Small intestine (tissue), 7 donors: Measurements from ENCODE around the gene COL23A1. TPM values are rescaled to one million over a fixed set of nuclear protein-coding genes. Genes with fewer than 3 reads are reported as not detected.

Experiments
- DNase-seq, 2 donors: peaks; one replicate each; pipeline versions ENCODE4 v3.0.0 to v3.0.0-alpha.2; 2013
- FAIRE-seq: peaks from 2 replicates; lab custom pipeline; 2012; peaks lifted over from hg19 to GRCh38; lab: Jason Lieb, UNC
- H3K27ac ChIP-seq, 3 donors: one replicate each; pipeline ENCODE4 v1.5.1; 2013; ENCODE audit warnings: low read length in 2 of 3, mild to moderate bottlenecking in 2 of 3, control low read depth in 1 of 3, inconsistent platforms in 1 of 3, low read depth in 1 of 3, moderate library complexity in 1 of 3
- H3K27me3 ChIP-seq, 3 donors: one replicate each; pipeline ENCODE4 v1.6.1; 2013; ENCODE audit warnings: low read length in 3 of 3, inconsistent platforms in 1 of 3; ENCODE audit not compliant: control insufficient read depth in 3 of 3, insufficient read depth in 3 of 3
- H3K36me3 ChIP-seq, 3 donors: one replicate each; pipeline ENCODE4 v1.6.1; 2013; ENCODE audit warnings: low read length in 3 of 3, inconsistent platforms in 1 of 3, low read depth in 1 of 3, mild to moderate bottlenecking in 1 of 3, moderate library complexity in 1 of 3; ENCODE audit not compliant: control insufficient read depth in 3 of 3, insufficient read depth in 2 of 3
- H3K4me1 ChIP-seq, 3 donors: one replicate each; pipeline ENCODE4 v1.6.1; 2013; ENCODE audit warnings: low read length in 2 of 3, inconsistent platforms in 1 of 3, low read depth in 1 of 3, mild to moderate bottlenecking in 1 of 3, moderate library complexity in 1 of 3; ENCODE audit not compliant: control insufficient read depth in 3 of 3, insufficient read depth in 2 of 3
- H3K4me3 ChIP-seq, 3 donors: one replicate each; pipeline ENCODE4 v1.5.1; 2013; ENCODE audit warnings: low read length in 3 of 3, control low read depth in 1 of 3, inconsistent platforms in 1 of 3, low read depth in 1 of 3, mild to moderate bottlenecking in 1 of 3, moderate library complexity in 1 of 3
- H3K9me3 ChIP-seq, 2 donors: one replicate each; pipeline ENCODE4 v1.6.1; 2013; ENCODE audit warnings: low read depth in 1 of 2, low read length in 1 of 2; ENCODE audit not compliant: control insufficient read depth in 2 of 2, insufficient read depth in 1 of 2
- WGBS, 3 donors: extraction: QIAGEN DNeasy Blood & Tissue Kit; methylation state at CpG; one replicate each; pipeline ENCODE4 v1.1.7; 2013; 5-methylcytosine and 5-hydroxymethylcytosine counted together
- polyA plus RNA-seq, 4 donors: library from polyadenylated mRNA; stranded (reverse) in 3 of 4; unstranded in 1 of 4; fragments of 200-250 nt in 3 of 4; fragments of 120-200 nt in 1 of 4; gene quantifications; one replicate each; pipeline versions ENCODE4 v1.2.1 to v1.2.3, GENCODE V29; 2013
- donor health status: healthy with polysubstance abuse.
- donor health status: control.
- donor health status: control.
- donor health status: Bipolar disorder and iron deficiency.
- donor health status: healthy.

The COL23A1 gene
- polyA plus RNA-seq, 4 donors, result 1.4 to 3.2 (median 1.6) TPM; not detected in 1

DNA sequence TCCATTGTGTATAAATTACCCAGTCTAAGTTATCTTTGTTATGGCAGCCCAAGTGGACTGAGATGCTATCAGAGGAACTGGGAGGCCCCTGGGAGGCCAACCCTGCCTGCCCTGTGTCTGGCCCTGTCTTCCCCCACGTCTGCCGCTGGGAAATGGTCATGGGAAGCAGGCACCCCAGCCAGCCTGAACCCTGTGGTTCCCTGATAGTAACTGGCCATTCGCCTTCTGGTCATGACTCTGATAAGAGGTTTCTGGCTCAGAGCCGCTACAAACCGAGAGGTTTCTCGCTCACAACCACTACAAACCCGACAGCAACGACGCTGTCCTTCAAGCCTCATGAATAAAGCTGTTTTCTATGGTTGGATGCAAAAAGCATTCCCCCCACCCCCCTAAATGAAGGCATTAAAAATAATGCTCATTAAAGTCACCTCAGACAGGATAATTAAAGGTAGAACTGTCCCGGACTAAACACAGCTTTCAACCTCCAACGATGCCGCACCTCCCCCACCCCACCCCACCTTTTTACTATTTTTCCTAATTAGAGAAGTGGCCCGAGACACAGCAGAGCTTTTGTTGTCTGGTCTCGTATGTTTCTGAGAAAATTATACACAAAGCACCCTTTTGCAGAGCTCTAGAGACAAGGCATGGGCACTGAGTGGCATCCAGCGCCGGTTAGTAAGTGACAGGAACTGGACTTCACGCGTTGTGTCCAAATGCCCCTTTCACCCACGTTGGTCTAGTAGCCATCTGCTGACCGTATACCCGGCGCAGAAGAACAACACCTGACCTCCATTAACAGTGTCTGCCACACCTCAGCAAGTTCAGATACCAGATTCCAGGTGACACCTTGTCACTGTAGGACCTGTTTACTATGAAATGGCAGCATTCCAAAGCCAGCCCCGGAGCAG lies 140.8 kb downstream of the COL23A1 start:
- no peak for DNase-seq
- Histone ChIP-seq H3K4me3 (no peak overlapping the region), H3K27me3 (no peaks in the 10 kb centered on the region), H3K27ac (no peak overlapping the region), H3K36me3 (no peaks in the 10 kb centered on the region), H3K4me1 (no peaks in the 10 kb centered on the region), H3K9me3 (no peaks in the 10 kb centered on the region)
- WGBS, 3 donors, result 54 to 73% (median 63%) methylated on average over 23 of the region's 23 CpGs
- no peak for FAIRE-seq

DNA sequence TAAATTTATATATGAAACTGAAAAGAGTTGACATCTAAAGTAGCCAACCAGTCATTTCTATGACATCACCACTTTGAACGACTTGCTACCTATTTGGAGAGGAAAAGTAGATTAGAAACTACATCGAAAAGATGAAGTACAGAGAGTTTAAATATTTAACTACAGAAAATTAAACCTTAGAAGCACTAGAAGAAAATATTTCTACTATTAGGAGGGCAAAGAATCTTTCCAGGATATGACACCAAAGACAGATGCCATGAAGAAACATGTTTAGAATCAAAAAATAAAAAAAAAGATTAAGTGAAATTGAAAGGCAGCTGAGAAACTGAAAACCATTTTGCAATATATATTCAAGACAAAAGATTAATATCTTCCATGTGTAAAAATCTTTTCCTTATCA lies 144.7 kb downstream of the COL23A1 start:
- Histone ChIP-seq H3K27ac (no peak overlapping the region), H3K36me3 (no peaks in the 10 kb centered on the region), H3K4me3 (no peak overlapping the region), H3K4me1 (no peaks in the 10 kb centered on the region), H3K27me3 (no peaks in the 10 kb centered on the region), H3K9me3 (no peaks in the 10 kb centered on the region)
- no peak for DNase-seq
- no peak for FAIRE-seq
- whole genome bisulfite sequencing, 3 donors, result 74 to 87% (median 82%) methylated on average over 2 of the region's 2 CpGs

DNA sequence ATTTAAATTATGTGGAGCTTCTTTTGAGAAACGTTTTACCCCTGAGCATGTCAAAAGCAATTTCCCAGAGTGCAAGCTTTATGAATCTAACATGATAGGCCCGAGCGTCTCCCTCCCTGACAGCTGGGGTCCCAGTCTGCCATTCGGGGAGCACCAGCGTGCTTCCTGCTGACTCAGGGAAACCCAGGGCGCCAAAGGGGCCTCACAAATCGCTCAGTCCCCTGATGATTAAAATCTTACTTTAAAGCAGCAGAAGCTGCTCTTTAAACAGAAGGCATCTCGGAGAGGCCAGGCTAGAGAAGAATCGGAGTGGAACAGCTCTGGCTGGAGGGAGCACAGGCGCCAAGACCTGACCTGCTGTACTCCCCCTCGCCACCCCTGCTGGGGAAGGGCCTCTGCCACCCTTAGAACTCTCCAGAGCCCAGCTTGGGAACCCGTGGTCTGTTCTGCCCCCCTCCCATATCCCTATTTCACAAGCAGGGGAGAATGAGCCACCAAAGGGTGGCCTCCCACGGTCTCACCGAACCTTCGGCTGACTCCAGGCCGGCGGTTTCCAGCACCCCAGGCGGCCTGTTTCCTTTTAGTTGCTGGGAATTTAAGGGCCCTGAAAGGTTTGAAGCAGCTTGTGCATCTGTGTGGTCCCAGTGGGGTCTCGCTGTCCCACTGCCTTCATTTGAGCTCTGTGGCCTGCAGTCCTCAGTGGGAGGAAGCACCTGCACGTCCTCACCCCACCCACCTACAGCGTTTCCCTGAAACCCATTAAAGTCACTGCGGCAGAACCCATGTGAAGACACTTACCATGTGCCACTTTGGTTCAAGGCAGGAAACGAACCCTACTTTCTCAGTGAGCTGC lies 147.6 kb downstream of the COL23A1 start:
- Histone ChIP-seq H3K4me1 (no peaks in the 10 kb centered on the region), H3K36me3 (no peaks in the 10 kb centered on the region), H3K27me3 (peaks cover 0 to 3% (median 0%) of the 10 kb centered on the region in 3 donors), H3K27ac (no peak overlapping the region), H3K4me3 (no peak overlapping the region), H3K9me3 (no peaks in the 10 kb centered on the region)
- 72 to 75% (median 72%) methylated on average over 23 of the region's 23 CpGs for WGBS, 3 donors
- DNase-seq, result no peak
- FAIRE-seq, result no peak

DNA sequence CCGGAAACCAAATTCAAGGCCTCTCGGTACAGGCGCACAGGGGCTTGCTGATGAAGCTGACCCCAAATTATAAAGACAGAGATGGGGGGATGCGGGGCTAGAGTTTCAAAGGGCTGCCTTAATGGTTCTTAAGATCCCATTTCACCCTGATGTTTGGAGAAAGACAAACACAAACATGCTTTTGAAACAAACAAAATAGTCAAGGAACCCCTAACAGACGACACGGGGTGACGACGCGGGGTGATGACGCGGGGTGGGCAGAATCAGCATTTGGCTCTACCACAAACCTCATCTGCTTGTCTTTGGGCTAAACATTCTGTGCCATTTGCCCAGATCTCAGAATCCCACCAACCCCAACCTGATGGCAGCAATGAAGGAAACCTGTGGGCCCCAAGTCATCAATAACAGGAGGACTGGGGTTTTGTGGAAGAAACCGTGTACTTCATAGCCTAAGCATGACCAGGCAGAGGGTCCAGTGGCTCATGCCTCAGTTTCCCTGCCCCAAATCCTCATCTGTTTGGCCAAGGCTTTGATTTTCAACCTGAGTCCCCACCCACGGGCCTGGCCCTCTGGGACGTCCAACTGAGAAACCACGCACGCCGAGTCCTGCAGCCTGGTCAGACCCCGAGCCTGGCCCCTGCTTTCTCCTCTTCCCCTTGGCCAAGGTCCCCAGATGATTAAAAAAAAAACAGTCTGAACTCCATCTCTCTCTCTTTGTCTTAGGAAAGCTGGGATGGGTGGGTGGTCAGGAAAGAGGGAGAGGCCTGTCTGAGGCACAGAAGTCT lies 148.5 kb downstream of the COL23A1 start:
- Histone ChIP-seq H3K27ac (no peak overlapping the region), H3K27me3 (peaks cover 0 to 3% (median 0%) of the 10 kb centered on the region in 3 donors), H3K4me3 (no peak overlapping the region), H3K4me1 (no peaks in the 10 kb centered on the region), H3K9me3 (no peaks in the 10 kb centered on the region), H3K36me3 (no peaks in the 10 kb centered on the region)
- DNase-seq, result no peak
- no peak for FAIRE-seq
- WGBS, 3 donors, result 92 to 93% (median 93%) methylated on average over 18 of the region's 18 CpGs

DNA sequence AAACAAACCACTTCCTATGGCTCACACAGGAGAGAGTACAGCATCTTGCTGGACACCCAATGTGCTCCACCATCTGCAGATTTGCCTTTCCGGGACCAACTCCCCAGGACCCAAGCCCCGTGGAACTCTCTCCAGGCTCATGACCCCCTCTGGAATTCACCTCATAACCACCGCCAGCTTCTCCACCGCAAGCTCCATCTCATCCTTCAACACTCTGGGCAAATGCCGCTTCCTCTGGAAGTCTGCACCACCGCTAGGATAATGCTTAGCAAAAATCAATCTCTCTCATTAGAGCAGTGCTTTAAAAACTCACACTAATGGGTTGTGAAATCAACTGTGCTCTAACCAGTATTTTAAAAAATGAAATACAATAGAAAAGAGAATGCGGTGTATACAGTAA lies 150.0 kb downstream of the COL23A1 start:
- H3K27ac ChIP-seq, result no peak overlapping the region
- DNase-seq (no peak), FAIRE-seq (no peak)
- no peak overlapping the region for H3K4me3 ChIP-seq
- H3K9me3 ChIP-seq, result no peaks in the 10 kb centered on the region
- peaks cover 0 to 3% (median 0%) of the 10 kb centered on the region in 3 donors for H3K27me3 ChIP-seq
- H3K4me1 ChIP-seq, result no peaks in the 10 kb centered on the region
- H3K36me3 ChIP-seq, result no peaks in the 10 kb centered on the region
- WGBS, 3 donors, result 91 to 93% (median 92%) methylated on average over 7 of the region's 7 CpGs

DNA sequence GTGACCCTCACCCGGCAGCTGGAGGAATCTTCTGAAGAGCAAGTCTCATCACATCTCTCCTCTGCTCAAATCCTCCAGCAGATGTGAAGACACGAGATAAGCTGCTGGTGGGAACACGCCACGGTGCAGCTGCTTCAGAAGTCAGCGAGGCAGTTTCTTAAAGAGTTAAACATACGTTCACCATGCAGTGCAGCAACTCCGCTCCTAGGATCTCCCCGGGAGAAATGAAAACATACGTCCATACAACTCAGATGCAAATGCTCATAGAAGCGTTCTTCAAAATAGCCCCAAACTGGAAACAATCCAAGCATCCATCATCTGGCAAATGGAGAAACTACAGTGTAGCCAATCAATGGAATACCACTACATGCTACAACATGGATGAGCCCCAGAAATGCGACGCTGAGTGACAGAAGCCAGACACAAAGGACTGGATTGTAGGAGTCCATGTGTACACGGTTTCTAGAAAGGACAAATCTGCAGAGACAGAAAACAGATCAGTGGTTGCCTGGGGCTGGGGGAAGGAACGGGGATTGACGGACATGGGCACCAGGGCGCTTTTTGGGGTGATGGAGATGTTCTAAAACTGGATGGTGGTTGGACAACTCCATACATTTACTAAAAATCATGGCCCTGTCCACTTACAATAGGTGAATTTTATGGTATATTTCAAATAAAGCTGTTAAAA lies 150.6 kb downstream of the COL23A1 start:
- Histone ChIP-seq H3K4me3 (no peak overlapping the region), H3K4me1 (no peaks in the 10 kb centered on the region), H3K27ac (no peak overlapping the region), H3K27me3 (peaks cover 0 to 3% (median 0%) of the 10 kb centered on the region in 3 donors), H3K9me3 (no peaks in the 10 kb centered on the region), H3K36me3 (no peaks in the 10 kb centered on the region)
- DNase-seq, result no peak
- no peak for FAIRE-seq
- WGBS, 3 donors, result 64 to 84% (median 65%) methylated on average over 16 of the region's 16 CpGs

DNA sequence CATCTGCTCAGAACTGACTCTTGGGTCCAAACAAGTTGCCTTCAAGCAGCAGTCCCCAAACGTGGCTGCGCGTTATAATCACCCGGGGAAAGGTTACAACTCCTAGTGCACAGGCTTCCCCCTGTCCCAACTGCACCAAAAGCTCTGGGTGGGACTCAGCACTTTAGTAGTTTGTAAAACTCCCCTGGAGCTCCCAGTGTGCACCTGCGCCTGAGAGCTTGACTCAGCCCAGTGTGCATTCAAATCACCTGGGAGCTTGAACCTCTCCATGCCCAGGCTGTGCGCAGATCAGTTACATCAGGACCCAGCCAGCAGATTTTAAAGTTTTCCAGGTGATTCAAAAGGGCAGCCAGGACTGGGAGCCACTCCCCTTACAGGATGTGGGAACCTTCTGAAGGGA lies 151.4 kb downstream of the COL23A1 start:
- no peak overlapping the region for H3K27ac ChIP-seq
- no peaks in the 10 kb centered on the region for H3K4me1 ChIP-seq
- no peak for FAIRE-seq
- H3K27me3 ChIP-seq, result peaks cover 0 to 3% (median 0%) of the 10 kb centered on the region in 3 donors
- H3K9me3 ChIP-seq, result no peaks in the 10 kb centered on the region
- no peak overlapping the region for H3K4me3 ChIP-seq
- 80 to 84% (median 82%) methylated on average over 6 of the region's 6 CpGs for WGBS, 3 donors
- DNase-seq, result no peak
- H3K36me3 ChIP-seq, result no peaks in the 10 kb centered on the region
